HCT116 (cell line): Measurements from ENCODE around the gene VSIG2. TPM values are rescaled to one million over a fixed set of nuclear protein-coding genes. Genes with fewer than 3 reads are reported as not detected.

Experiments
- ATAC-seq: fragments of 200-7000 bp; cut with Tn5 transposase; 2 replicates; pipeline ENCODE4 v1.9.1; 2020; ENCODE audit warnings: mild to moderate bottlenecking, moderate library complexity
- BruUV-seq: library from RNA; stranded (reverse); fragments of 400-500 nt; replicated peaks from 2 replicates; lab custom pipeline; 2021; lab: Mats Ljungman, UMichigan
- CTCF ChIA-PET: fragments of 300-600 bp; sonication (Branson Sonifier 250); formaldehyde crosslinking; loops from one replicate; lab custom pipeline; 2021; ENCODE audit warnings: antibody characterized with exemption; lab: Charles Lee
- POLR2A ChIA-PET: fragments of 300-600, 350-600 bp; sonication (Branson Sonifier 250); formaldehyde crosslinking; loops from one replicate; lab custom pipeline; 2021; ENCODE audit warnings: antibody characterized with exemption; lab: Charles Lee
- RAD21 ChIA-PET, 2 experiments: fragments of 300-600 bp; sonication (Branson Sonifier 250); formaldehyde crosslinking; loops; one replicate each; lab custom pipeline; 2023; ENCODE audit warnings: low total read pairs in 2 of 2; ENCODE audit not compliant: uncharacterized antibody in 2 of 2, unreplicated experiment in 2 of 2, low non-redundant PET in 1 of 2; lab: Charles Lee
- DNase-seq: peaks from one replicate; pipeline ENCODE4 v3.0.0-alpha.2; 2010; ENCODE audit warnings: low read depth, low spot score
- H2AFZ ChIP-seq: fragments of 200-600 bp; shearing (Covaris generic), sonication (generic); 2 replicates; pipeline ENCODE4 v1.6.1; 2017; ENCODE audit warnings: low read depth, mixed run types, mixed read lengths, antibody characterized with exemption, low read length; ENCODE audit not compliant: poor library complexity, severe bottlenecking
- H3K27ac ChIP-seq: 2 replicates; pipeline ENCODE4 v1.5.1; 2012; ENCODE audit warnings: low read depth, low read length
- H3K27me3 ChIP-seq: fragments of 200-600 bp; sonication (generic); 2 replicates; pipeline ENCODE4 v1.6.1; 2016; ENCODE audit warnings: mixed run types, low read length, mixed read lengths; ENCODE audit not compliant: insufficient read depth
- H3K36me3 ChIP-seq, 2 experiments: fragments of 200-500 bp in 1 of 2; fragments of 200-600 bp in 1 of 2; sonication (Bioruptor generic) in 1 of 2; sonication (generic) in 1 of 2; 2 replicates each; pipeline versions ENCODE4 v1.5.1 to v1.6.1; 2014 to 2016; ENCODE audit warnings: low read length in 2 of 2, inconsistent platforms in 1 of 2, mixed read lengths in 1 of 2, mixed run types in 1 of 2; ENCODE audit not compliant: insufficient read depth in 2 of 2, control insufficient read depth in 1 of 2
- H3K4me1 ChIP-seq, 2 experiments: fragments of 200-600 bp in 1 of 2; sonication (generic) in 1 of 2; 2 replicates each; pipeline versions ENCODE4 v1.5.1 to v1.6.1; 2012 to 2017; ENCODE audit warnings: low read length in 2 of 2, inconsistent platforms in 1 of 2, mild to moderate bottlenecking in 1 of 2, mixed read lengths in 1 of 2, mixed run types in 1 of 2, moderate library complexity in 1 of 2; ENCODE audit not compliant: insufficient read depth in 2 of 2, control insufficient read depth in 1 of 2
- H3K4me2 ChIP-seq: fragments of 200-600 bp; sonication (generic); 2 replicates; pipeline ENCODE4 v1.6.1; 2017; ENCODE audit warnings: mixed run types, low read length, mixed read lengths
- H3K4me3 ChIP-seq, 2 experiments: fragments of 200-600 bp in 1 of 2; sonication (generic) in 1 of 2; replicated peaks in 1 of 2; 2 replicates each; pipeline ENCODE4 v1.5.1; 2011 to 2016; ENCODE audit warnings: low read length in 2 of 2, control low read depth in 1 of 2, low read depth in 1 of 2, mild to moderate bottlenecking in 1 of 2, mixed read lengths in 1 of 2, mixed run types in 1 of 2
- H3K79me2 ChIP-seq: fragments of 200-600 bp; sonication (generic); 2 replicates; pipeline ENCODE4 v1.6.1; 2017; ENCODE audit warnings: mild to moderate bottlenecking, mixed run types, low read length, moderate library complexity, mixed read lengths; ENCODE audit not compliant: insufficient read depth
- H3K9ac ChIP-seq: fragments of 200-600 bp; sonication (generic); 2 replicates; pipeline ENCODE4 v1.6.1; 2016; ENCODE audit warnings: low read length, mixed read lengths
- H3K9me2 ChIP-seq: fragments of 200-600 bp; sonication (generic), shearing (Covaris generic); 2 replicates; pipeline ENCODE4 v1.6.1; 2017; ENCODE audit warnings: mixed run types, mild to moderate bottlenecking, moderate library complexity; ENCODE audit not compliant: insufficient read depth
- H3K9me3 ChIP-seq, 2 experiments: fragments of 200-500 bp in 1 of 2; fragments of 200-600 bp in 1 of 2; sonication (Bioruptor generic) in 1 of 2; sonication (generic) in 1 of 2; 2 replicates each; pipeline ENCODE4 v1.6.1; 2014 to 2017; ENCODE audit warnings: low read length in 2 of 2, mixed read lengths in 2 of 2, inconsistent platforms in 1 of 2, low read depth in 1 of 2, mild to moderate bottlenecking in 1 of 2, mixed run types in 1 of 2, moderate library complexity in 1 of 2; ENCODE audit not compliant: control insufficient read depth in 1 of 2, insufficient read depth in 1 of 2
- H4K20me1 ChIP-seq: fragments of 200-600 bp; sonication (generic), shearing (Covaris generic); 2 replicates; pipeline ENCODE4 v1.6.1; 2017; ENCODE audit warnings: mixed run types, mild to moderate bottlenecking, moderate library complexity; ENCODE audit not compliant: insufficient read depth
- CBX3 ChIP-seq: IDR thresholded peaks from 2 replicates; pipeline ENCODE4 v1.6.1; 2012; ENCODE audit warnings: low read depth
- EGR1 ChIP-seq: IDR thresholded peaks from 2 replicates; pipeline ENCODE4 v1.6.1; 2012; ENCODE audit warnings: low read depth
- ELF1 ChIP-seq: IDR thresholded peaks from 2 replicates; pipeline ENCODE4 v1.6.1; 2012; ENCODE audit warnings: low read depth, borderline replicate concordance
- EZH2 ChIP-seq: fragments of 200-600 bp; sonication (generic); IDR thresholded peaks from 2 replicates; pipeline ENCODE4 v1.6.1; 2017; ENCODE audit warnings: antibody characterized with exemption, mixed run types
- JUND ChIP-seq: IDR thresholded peaks from 2 replicates; pipeline ENCODE4 v1.6.1; 2012
- POLR2A ChIP-seq: IDR thresholded peaks from 2 replicates; pipeline ENCODE4 v1.7.0; 2011; ENCODE audit warnings: borderline replicate concordance; ENCODE audit not compliant: insufficient read depth, insufficient read length; ENCODE audit errors: extremely low read depth
- POLR2AphosphoS5 ChIP-seq: IDR thresholded peaks from 2 replicates; pipeline ENCODE4 v1.6.1; 2011; ENCODE audit warnings: mild to moderate bottlenecking, low read depth, low read length, moderate library complexity
- SIN3A ChIP-seq: IDR thresholded peaks from 2 replicates; pipeline ENCODE4 v1.6.1; 2012; ENCODE audit warnings: low read depth
- YY1 ChIP-seq: IDR thresholded peaks from 2 replicates; pipeline ENCODE4 v1.6.1; 2011; ENCODE audit warnings: low read length, low read depth, moderate library complexity, mild to moderate bottlenecking; ENCODE audit not compliant: insufficient replicate concordance; ENCODE audit errors: extremely low read depth
- ZFX ChIP-seq: fragments of 450-650 bp; IDR thresholded peaks from 2 replicates; pipeline ENCODE4 v1.6.1; 2017
- intact Hi-C: fragments of 100-400 bp; cut with micrococcal nuclease; formaldehyde crosslinking; loops from 2 replicates; pipeline ENCODE4 v1.10.0; 2022
- total RNA-seq: library from RNA; stranded (reverse); gene quantifications from one replicate; pipeline ENCODE4 v1.2.1, GENCODE V29; 2021; ENCODE audit not compliant: unreplicated experiment
- TF ChIP-seq, protein P1 (sequence below): IDR thresholded peaks from 2 replicates; pipeline ENCODE4 v1.6.1; 2012
- TF ChIP-seq, protein P2 (sequence below), 3 experiments: fragments of 200-600 bp in 1 of 3; sonication (generic) in 1 of 3; IDR thresholded peaks in 2 of 3; conservative IDR thresholded peaks in 1 of 3; 2 replicates each; pipeline ENCODE4 v1.5.1; 2012 to 2017; ENCODE audit warnings: low read depth in 2 of 3, low read length in 2 of 3, antibody characterized with exemption in 1 of 3, borderline replicate concordance in 1 of 3, control low read depth in 1 of 3, mild to moderate bottlenecking in 1 of 3, mixed read lengths in 1 of 3, mixed run types in 1 of 3, moderate library complexity in 1 of 3; ENCODE audit not compliant: insufficient read depth in 1 of 3

The VSIG2 gene
- total RNA-seq, 1 experiment from 2014 or later = not detected

DNA sequence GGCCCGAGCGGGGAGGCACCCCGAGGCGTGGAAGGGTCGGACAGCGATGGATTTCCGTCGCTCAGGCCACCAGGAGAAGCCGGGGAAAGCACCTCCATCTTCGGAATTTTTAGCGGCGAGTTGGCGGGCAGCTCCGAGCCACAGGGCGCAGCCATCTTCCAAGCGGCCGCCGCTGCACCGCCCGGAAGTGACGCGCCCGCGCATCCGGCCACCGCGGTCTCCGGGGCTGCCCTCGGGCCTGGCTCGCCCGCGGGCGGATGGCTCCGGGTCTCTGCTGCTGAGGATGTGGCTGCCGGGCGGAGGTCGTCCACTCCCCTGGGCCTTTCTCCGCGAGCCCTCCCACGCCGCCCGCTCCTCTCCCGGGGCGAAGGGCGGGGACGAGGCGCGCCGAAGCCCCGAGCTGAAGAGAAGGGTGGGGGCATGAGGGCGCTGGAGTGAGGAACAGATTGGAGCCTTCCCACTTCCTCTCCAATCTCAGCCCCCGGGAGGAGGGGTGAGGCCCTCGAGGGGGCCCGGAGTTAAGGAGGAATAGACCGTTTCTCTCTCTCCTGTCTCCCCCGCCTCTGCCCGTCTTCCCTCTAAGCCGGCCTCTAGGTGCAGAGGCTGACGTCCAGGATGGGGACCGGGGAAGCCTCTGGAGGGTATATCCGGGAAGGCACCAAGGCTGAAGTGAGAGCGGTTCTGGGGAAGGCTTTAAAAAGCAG, 48.3 kb upstream of the VSIG2 start, which contains the start of gene MSANTD2:
TSS of gene MSANTD2 (minus strand) at position 181 of the 704 bp plus-strand sequence. CDS start at position 155, 26 bp downstream.
- H4K20me1 ChIP-seq = no peaks in the 10 kb centered on the region
- TF ChIP-seq, protein P1, sequence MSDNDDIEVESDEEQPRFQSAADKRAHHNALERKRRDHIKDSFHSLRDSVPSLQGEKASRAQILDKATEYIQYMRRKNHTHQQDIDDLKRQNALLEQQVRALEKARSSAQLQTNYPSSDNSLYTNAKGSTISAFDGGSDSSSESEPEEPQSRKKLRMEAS = peak; percentile 61
- TF ChIP-seq POLR2A = peak; percentile 74
- TF ChIP-seq ELF1 = peak; percentile 23; the same call in 1 of the 2 replicates
- no peak for TF ChIP-seq JUND
- no peak for TF ChIP-seq EZH2
- TF ChIP-seq SIN3A = peak; percentile 85
- no peak for TF ChIP-seq CBX3
- peak; percentile 88 for TF ChIP-seq ZFX
- TF ChIP-seq, protein P2, sequence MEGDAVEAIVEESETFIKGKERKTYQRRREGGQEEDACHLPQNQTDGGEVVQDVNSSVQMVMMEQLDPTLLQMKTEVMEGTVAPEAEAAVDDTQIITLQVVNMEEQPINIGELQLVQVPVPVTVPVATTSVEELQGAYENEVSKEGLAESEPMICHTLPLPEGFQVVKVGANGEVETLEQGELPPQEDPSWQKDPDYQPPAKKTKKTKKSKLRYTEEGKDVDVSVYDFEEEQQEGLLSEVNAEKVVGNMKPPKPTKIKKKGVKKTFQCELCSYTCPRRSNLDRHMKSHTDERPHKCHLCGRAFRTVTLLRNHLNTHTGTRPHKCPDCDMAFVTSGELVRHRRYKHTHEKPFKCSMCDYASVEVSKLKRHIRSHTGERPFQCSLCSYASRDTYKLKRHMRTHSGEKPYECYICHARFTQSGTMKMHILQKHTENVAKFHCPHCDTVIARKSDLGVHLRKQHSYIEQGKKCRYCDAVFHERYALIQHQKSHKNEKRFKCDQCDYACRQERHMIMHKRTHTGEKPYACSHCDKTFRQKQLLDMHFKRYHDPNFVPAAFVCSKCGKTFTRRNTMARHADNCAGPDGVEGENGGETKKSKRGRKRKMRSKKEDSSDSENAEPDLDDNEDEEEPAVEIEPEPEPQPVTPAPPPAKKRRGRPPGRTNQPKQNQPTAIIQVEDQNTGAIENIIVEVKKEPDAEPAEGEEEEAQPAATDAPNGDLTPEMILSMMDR (IDR thresholded peaks at IDR 0.05 in 2 of 3, conservative IDR thresholded peaks at IDR 0.05 in 1 of 3; ENCODE audit: borderline replicate concordance in 1 of 3, insufficient read depth in 1 of 3, low read depth in 2 of 3, low read length in 2 of 3) = no peak
- peak; percentile 97 for TF ChIP-seq POLR2AphosphoS5
- peak; percentile 94 for TF ChIP-seq YY1
- TF ChIP-seq EGR1 = peak; percentile 50; the same call in 1 of the 2 replicates
- H3K4me1 ChIP-seq = peaks cover 6 to 19% of the 10 kb centered on the region in 2 experiments; a peak in 3 of 4 replicates
- no peaks in the 10 kb centered on the region for H3K36me3 ChIP-seq
- no peaks in the 10 kb centered on the region for H3K27me3 ChIP-seq
- ChIA-PET POLR2A (no interaction called here), CTCF (interaction anchor here (1.3 kb wide), 1 partner anchor 22 kb away, joined by 4 read pairs; no protein-coding TSS in a partner anchor), RAD21 (interaction anchor here in 1 of 2 experiments (0.5 kb wide), 1 partner anchor 36 kb away, joined by 6 read pairs; no protein-coding TSS in a partner anchor)
- H3K9ac ChIP-seq = peak within 1 kb of the TSS; percentile 80
- peak within 1 kb of the TSS; percentile 8 for H2AFZ ChIP-seq
- no peaks in the 10 kb centered on the region for H3K9me3 ChIP-seq
- no TSS peak for BruUV-seq
- peak within 1 kb of the TSS; percentile 73 to 75 for H3K4me3 ChIP-seq
- ATAC-seq (peak; percentile 92), DNase-seq (peak; percentile 42)
- H3K27ac ChIP-seq = peak within 1 kb of the TSS; percentile 74
- H3K4me2 ChIP-seq = peak within 1 kb of the TSS; percentile 78
- peaks cover 47% of the 10 kb centered on the region for H3K79me2 ChIP-seq
- intact Hi-C loops = no loop called here
- no peaks in the 10 kb centered on the region for H3K9me2 ChIP-seq
